HTERT RPE-1 (cell line): ENCODE data around the gene TELO2.
"Not testable (repeated sequence)": the region's sequence is repeated elsewhere in the genome, so short reads cannot be mapped to it uniquely, and the experiment has no call there.

ENCODE experiments used
- in situ Hi-C: fragments of 300-500 bp; cut with MboI; formaldehyde crosslinking; loops from 4 replicates; pipeline ENCODE4 v1.14.3; 2020; ENCODE audit warnings: low sequenced_read_pairs

Gene TELO2

GRCh38 chr16:1474796-1475551 lies 18.2 kb upstream of the TELO2 start, which contains the start of gene CLCN7:
Gene CLCN7 (minus strand): TSS chr16:1475028. CDS start chr16:1474974, 54 bp downstream.
- in situ Hi-C loops, result no loop called here

- in situ Hi-C loops, result no loop called here
These were observed 17.5 kb upstream of the TELO2 start for GRCh38 chr16:1475552-1476114.

GRCh38 chr16:1477033-1477432 lies 16.1 kb upstream of the TELO2 start:
- in situ Hi-C loops, result no loop called here

- in situ Hi-C loops, result not testable (repeated sequence)
These were observed 14.2 kb upstream of the TELO2 start for GRCh38 chr16:1478937-1479336.

GRCh38 chr16:1481906-1482835 lies 11.0 kb upstream of the TELO2 start:
- in situ Hi-C loops, result no loop called here

- in situ Hi-C loops, result no loop called here
These were observed 7.2 kb upstream of the TELO2 start for GRCh38 chr16:1485847-1486496.

- in situ Hi-C loops, result no loop called here
These were observed 6.4 kb upstream of the TELO2 start for GRCh38 chr16:1486551-1487390.

GRCh38 chr16:1487395-1488053 lies 5.6 kb upstream of the TELO2 start:
- in situ Hi-C loops, result no loop called here

- in situ Hi-C loops, result no loop called here
These were observed 5.0 kb upstream of the TELO2 start for GRCh38 chr16:1488054-1488601.

- in situ Hi-C loops, result no loop called here
These were observed 4.5 kb upstream of the TELO2 start, which contains the start of gene PTX4 for GRCh38 chr16:1488619-1489018. Gene PTX4 (minus strand): TSS chr16:1488944. CDS start chr16:1488909, 35 bp downstream.

GRCh38 chr16:1489077-1489476 lies 4.1 kb upstream of the TELO2 start:
- in situ Hi-C loops, result no loop called here

- in situ Hi-C loops, result no loop called here
These were observed 1.8 kb upstream of the TELO2 start for GRCh38 chr16:1491327-1491726.

GRCh38 chr16:1492082-1492922 lies 858 bp upstream of the TELO2 start:
- in situ Hi-C loops, result no loop called here

GRCh38 chr16:1493746-1494094 lies 560 bp downstream of the TELO2 start:
- in situ Hi-C loops, result no loop called here

- in situ Hi-C loops, result no loop called here
These were observed 1.0 kb downstream of the TELO2 start for GRCh38 chr16:1494129-1494640.

- in situ Hi-C loops, result no loop called here
These were observed 1.6 kb downstream of the TELO2 start for GRCh38 chr16:1494711-1495110.

GRCh38 chr16:1495211-1495888 lies 2.2 kb downstream of the TELO2 start:
- in situ Hi-C loops, result no loop called here

GRCh38 chr16:1495889-1496262 lies 2.7 kb downstream of the TELO2 start:
- in situ Hi-C loops, result no loop called here
